HepG2 (cell line): ENCODE measurements around the gene TMEM114. TPM values are rescaled to one million over a fixed set of nuclear protein-coding genes. Genes with fewer than 3 reads are reported as not detected.

Source experiments
- ATAC-seq: fragments of 200-7000 bp; cut with Tn5 transposase; 3 replicates; pipeline ENCODE4 v1.9.1; 2020; ENCODE audit warnings: mild to moderate bottlenecking, moderate library complexity
- BruUV-seq: library from RNA; stranded (reverse); fragments of 400-500 nt; replicated peaks from 2 replicates; lab custom pipeline; 2021; lab: Mats Ljungman, UMichigan
- CTCF ChIA-PET: fragments of 300-600 bp; formaldehyde crosslinking; extraction: SDS; loops from one replicate; lab custom pipeline; 2021; ENCODE audit warnings: low total read pairs, inconsistent platforms, low intra/inter-chr PET ratio; lab: Yijun Ruan, JAX
- POLR2A ChIA-PET: fragments of 350-600 bp; sonication (Branson Sonifier 250); formaldehyde crosslinking; loops from one replicate; lab custom pipeline; 2020; ENCODE audit warnings: antibody characterized with exemption, inconsistent platforms; lab: Yijun Ruan, JAX
- DNase-seq: peaks from one replicate; pipeline ENCODE4 v3.0.0-alpha.2; 2015; ENCODE audit warnings: low spot score
- FAIRE-seq: peaks from 3 replicates; lab custom pipeline; 2011; peaks lifted over from hg19 to GRCh38; lab: Jason Lieb, UNC
- H2AFZ ChIP-seq: one replicate; pipeline ENCODE4 v1.6.1; 2011; ENCODE audit warnings: low read length, inconsistent platforms
- H3K27ac ChIP-seq: fragments of 300-600 bp; 3 replicates; pipeline ENCODE4 v1.8.0; 2011; ENCODE audit warnings: mixed run types, mild to moderate bottlenecking, mixed read lengths, low read length, inconsistent platforms; ENCODE audit not compliant: insufficient read depth; ENCODE audit errors: extremely low read length
- H3K27me3 ChIP-seq, 2 experiments: fragments of 200-600 bp in 1 of 2; 2 replicates in 1 of 2; 3 replicates in 1 of 2; pipeline versions ENCODE4 v1.6.0 to v1.8.0; 2011; ENCODE audit warnings: low read length in 2 of 2, mild to moderate bottlenecking in 2 of 2, moderate library complexity in 2 of 2, inconsistent platforms in 1 of 2; ENCODE audit not compliant: insufficient read depth in 2 of 2, control insufficient read depth in 1 of 2
- H3K36me3 ChIP-seq, 2 experiments: fragments of 200-600 bp in 1 of 2; replicated peaks in 1 of 2; 2 replicates in 1 of 2; 3 replicates in 1 of 2; pipeline versions ENCODE4 v1.5.1 to v1.8.0; 2011; ENCODE audit warnings: low read length in 2 of 2, inconsistent platforms in 1 of 2; ENCODE audit not compliant: insufficient read depth in 2 of 2, control insufficient read depth in 1 of 2
- H3K4me1 ChIP-seq: 2 replicates; pipeline ENCODE4 v1.5.1; 2012; ENCODE audit warnings: low read length, inconsistent platforms; ENCODE audit not compliant: insufficient read depth
- H3K4me2 ChIP-seq: 2 replicates; pipeline ENCODE4 v1.6.0; 2011; ENCODE audit warnings: low read depth, low read length, inconsistent platforms
- H3K4me3 ChIP-seq, 3 experiments: fragments of 200-600 bp in 1 of 3; sonication (generic), shearing (Covaris generic) in 1 of 3; replicated peaks in 1 of 3; 2 replicates each; pipeline ENCODE4 v1.5.1; 2011 to 2016; ENCODE audit warnings: low read length in 3 of 3, inconsistent platforms in 2 of 3, low read depth in 2 of 3, mild to moderate bottlenecking in 2 of 3, control low read depth in 1 of 3, mixed read lengths in 1 of 3; ENCODE audit not compliant: insufficient read depth in 1 of 3
- H3K79me2 ChIP-seq: one replicate; pipeline ENCODE4 v1.6.1; 2011; ENCODE audit warnings: low read length, inconsistent platforms; ENCODE audit not compliant: insufficient read depth
- H3K9ac ChIP-seq: 2 replicates; pipeline ENCODE4 v1.6.0; 2011; ENCODE audit warnings: mild to moderate bottlenecking, low read depth, low read length, inconsistent platforms; ENCODE audit not compliant: insufficient read depth
- H3K9me3 ChIP-seq: 2 replicates; pipeline ENCODE4 v1.5.1; 2012; ENCODE audit warnings: mild to moderate bottlenecking, low read length
- H4K20me1 ChIP-seq: 2 replicates; pipeline ENCODE4 v1.6.0; 2011; ENCODE audit warnings: inconsistent platforms, mild to moderate bottlenecking, low read length, moderate library complexity; ENCODE audit not compliant: insufficient read depth
- ATF2 ChIP-seq: sonication (generic); formaldehyde crosslinking; IDR thresholded peaks from 2 replicates; pipeline ENCODE4 v1.4.0; 2020; ENCODE audit warnings: missing genetic modification reagents
- CEBPZ ChIP-seq: IDR thresholded peaks from 2 replicates; pipeline ENCODE4 v1.6.1; 2012; ENCODE audit warnings: low read length, improper control_type of control experiment
- CHD4 ChIP-seq: fragments of 200-600 bp; sonication (generic); IDR thresholded peaks from 2 replicates; pipeline ENCODE4 v1.7.0; 2017; ENCODE audit warnings: mild to moderate bottlenecking, low read length, borderline replicate concordance
- DMAP1 ChIP-seq: IDR thresholded peaks from 2 replicates; pipeline ENCODE4 v1.6.1; 2016
- GABPB1 ChIP-seq: IDR thresholded peaks from 2 replicates; pipeline ENCODE4 v1.6.1; 2016; ENCODE audit warnings: mild to moderate bottlenecking, missing genetic modification reagents, moderate library complexity, missing compliant biosample characterization
- GATAD2A ChIP-seq: IDR thresholded peaks from 2 replicates; pipeline ENCODE4 v1.6.1; 2016
- HNF4A ChIP-seq: sonication (generic); formaldehyde crosslinking; IDR thresholded peaks from 2 replicates; pipeline ENCODE4 v1.4.0; 2020; ENCODE audit warnings: missing genetic modification reagents
- KAT2B ChIP-seq: fragments of 150-350 bp; IDR thresholded peaks from 2 replicates; pipeline ENCODE4 v1.6.1; 2014; ENCODE audit warnings: low read depth, low read length, borderline replicate concordance
- KDM4B ChIP-seq: sonication (generic); formaldehyde crosslinking; IDR thresholded peaks from 2 replicates; pipeline ENCODE4 v1.4.0; 2020; ENCODE audit warnings: missing genetic modification reagents
- KDM6A ChIP-seq: IDR thresholded peaks from 2 replicates; pipeline ENCODE4 v1.6.1; 2016; ENCODE audit warnings: low read depth
- ONECUT2 ChIP-seq: sonication (generic); formaldehyde crosslinking; IDR thresholded peaks from 2 replicates; pipeline ENCODE4 v1.4.0; 2020; ENCODE audit warnings: missing genetic modification reagents
- SP140L ChIP-seq: sonication (generic); formaldehyde crosslinking; IDR thresholded peaks from 2 replicates; pipeline ENCODE4 v1.4.0; 2020; ENCODE audit warnings: missing genetic modification reagents, borderline replicate concordance
- TEAD3 ChIP-seq: optimal IDR thresholded peaks from 2 replicates; pipeline ENCODE3; 2016; ENCODE audit warnings: borderline replicate concordance
- ZNF44 ChIP-seq: sonication (generic); formaldehyde crosslinking; IDR thresholded peaks from 2 replicates; pipeline ENCODE4 v1.5.1; 2020; ENCODE audit warnings: mild to moderate bottlenecking, missing genetic modification reagents
- ZNF446 ChIP-seq: sonication (generic); formaldehyde crosslinking; IDR thresholded peaks from 2 replicates; pipeline ENCODE4 v1.5.0; 2020; ENCODE audit warnings: mild to moderate bottlenecking, missing genetic modification reagents
- ZNF605 ChIP-seq: sonication (generic); formaldehyde crosslinking; IDR thresholded peaks from 2 replicates; pipeline ENCODE4 v1.8.0; 2022; ENCODE audit warnings: mild to moderate bottlenecking, missing genetic modification reagents
- ZNF709 ChIP-seq: sonication (generic); formaldehyde crosslinking; IDR thresholded peaks from 2 replicates; pipeline ENCODE4 v1.5.0; 2020; ENCODE audit warnings: mild to moderate bottlenecking, missing genetic modification reagents
- ZNF724P ChIP-seq: sonication (generic); formaldehyde crosslinking; IDR thresholded peaks from 2 replicates; pipeline ENCODE4 v1.8.0; 2022; ENCODE audit warnings: missing genetic modification reagents, borderline replicate concordance
- ZNF772 ChIP-seq: sonication (generic); formaldehyde crosslinking; IDR thresholded peaks from 2 replicates; pipeline ENCODE4 v1.5.0; 2020; ENCODE audit warnings: mild to moderate bottlenecking, missing genetic modification reagents
- WGBS: methylation state at CpG from one replicate; pipeline ENCODE4 v1.1.6; 2017; ENCODE audit warnings: low lambda C conversion rate; 5-methylcytosine and 5-hydroxymethylcytosine counted together
- in situ Hi-C: cut with HindIII; loops from 2 replicates; pipeline ENCODE4 v1.10.0; 2017; ENCODE audit warnings: low pct_unique_long_range_greater_than_20kb; ENCODE audit not compliant: extremely low pct_ligation_motif_present
- intact Hi-C: fragments of 100-400 bp; cut with micrococcal nuclease; formaldehyde crosslinking; loops from one replicate; pipeline ENCODE4 v1.10.0; 2022; ENCODE audit not compliant: unreplicated experiment
- polyA plus RNA-seq, 8 experiments: library from polyadenylated mRNA; depleted of rRNA in 3 of 8; stranded (reverse) in 7 of 8; unstranded in 1 of 8; fragments of >200 nt; fragmentation: Illumina TruSeq in 4 of 8; extraction: Trizol in 4 of 8; gene quantifications; 2 replicates each; pipeline versions ENCODE4 v1.2.1 to v1.2.3, GENCODE V29; 2011 to 2016; ENCODE audit warnings: low read depth in 4 of 8, missing spikeins in 1 of 8, mixed read lengths in 1 of 8; ENCODE audit not compliant: insufficient read depth in 1 of 8
- total RNA-seq, 5 experiments: library from RNA; depleted of rRNA; stranded (reverse); fragments of >200 nt; fragmentation: Illumina TruSeq; extraction: Trizol; gene quantifications; 2 replicates each; pipeline ENCODE4 v1.2.3, GENCODE V29; 2016; ENCODE audit warnings: low read depth in 1 of 5
- TF ChIP-seq, protein P1 (sequence below): IDR thresholded peaks from 2 replicates; pipeline ENCODE4 v1.6.1; 2016; ENCODE audit warnings: missing compliant biosample characterization, missing genetic modification reagents, borderline replicate concordance

The TMEM114 gene
- total and polyA plus RNA-seq, 2 of the 13 experiments (the other 11 are each of a cell fraction or from before 2014, with no cell fraction given) = not detected

GRCh38 chr16:8550728-8551387 lies 39.5 kb downstream of the TMEM114 start:
- intact Hi-C loops (no loop called here), in situ Hi-C loops (no loop called here)
- peaks cover 6 to 18% of the 10 kb centered on the region in 2 experiments; a peak in 3 of 5 replicates for H3K27me3 ChIP-seq
- H3K4me2 ChIP-seq = peak overlapping the region; percentile 76
- H3K4me3 ChIP-seq = peak overlapping the region in 2 of 3 experiments; percentile 25 to 39; a peak in 4 of 6 replicates
- no peaks in the 10 kb centered on the region for H3K79me2 ChIP-seq
- peak overlapping the region; percentile 90 for H3K27ac ChIP-seq
- H3K36me3 ChIP-seq = no peaks in the 10 kb centered on the region
- H4K20me1 ChIP-seq = no peaks in the 10 kb centered on the region
- POLR2A ChIA-PET = interaction anchor here (0.8 to 2.3 kb wide), 3 partner anchors 12 to 540 kb away, joined by 3 to 5 read pairs (median 5); partner anchors contain the start of gene HAPSTR1
- peaks cover 92% of the 10 kb centered on the region for H3K4me1 ChIP-seq
- 4% methylated on average over 9 of the region's 9 CpGs for WGBS
- H2AFZ ChIP-seq = no peak overlapping the region
- DNase-seq = peak; percentile 70
- H3K9ac ChIP-seq = peak overlapping the region; percentile 38; the same call in 1 of the 2 replicates
- peak; percentile 63 for FAIRE-seq
- no peaks in the 10 kb centered on the region for H3K9me3 ChIP-seq
- ATAC-seq = peak; percentile 77
- no TSS peak for BruUV-seq
- CTCF ChIA-PET = no interaction called here
- TF ChIP-seq KDM4B (no peak), ATF2 (CRISPR knock-in tag) (peak; percentile 9), ZNF772 (CRISPR knock-in tag) (peak; percentile 46; the same call in 1 of the 2 replicates), HNF4A (CRISPR knock-in tag) (peak; percentile 92), ONECUT2 (CRISPR knock-in tag) (no peak), CHD4 (0 out of 2 replicates have a peak, but pooled peaks have one; percentile 84), ZNF44 (CRISPR knock-in tag) (peak; percentile 25; the same call in 1 of the 2 replicates), GABPB1 (CRISPR knock-in tag) (0 out of 2 replicates have a peak, but pooled peaks have one; percentile 3), ZNF605 (CRISPR knock-in tag) (peak; percentile 39), CEBPZ (no peak), KDM6A (peak; percentile 89), KAT2B (no peak), ZNF709 (CRISPR knock-in tag) (0 out of 2 replicates have a peak, but pooled peaks have one; percentile 62), GATAD2A (CRISPR knock-in tag) (peak; percentile 68; the same call in 1 of the 2 replicates), ZNF724P (CRISPR knock-in tag) (0 out of 2 replicates have a peak, but pooled peaks have one; percentile 46), ZNF446 (CRISPR knock-in tag) (0 out of 2 replicates have a peak, but pooled peaks have one; percentile 41), SP140L (CRISPR knock-in tag) (0 out of 2 replicates have a peak, but pooled peaks have one; percentile 22), DMAP1 (peak; percentile 51; the same call in 1 of the 2 replicates), TEAD3 (peak; percentile 92)
- TF ChIP-seq, protein P1, sequence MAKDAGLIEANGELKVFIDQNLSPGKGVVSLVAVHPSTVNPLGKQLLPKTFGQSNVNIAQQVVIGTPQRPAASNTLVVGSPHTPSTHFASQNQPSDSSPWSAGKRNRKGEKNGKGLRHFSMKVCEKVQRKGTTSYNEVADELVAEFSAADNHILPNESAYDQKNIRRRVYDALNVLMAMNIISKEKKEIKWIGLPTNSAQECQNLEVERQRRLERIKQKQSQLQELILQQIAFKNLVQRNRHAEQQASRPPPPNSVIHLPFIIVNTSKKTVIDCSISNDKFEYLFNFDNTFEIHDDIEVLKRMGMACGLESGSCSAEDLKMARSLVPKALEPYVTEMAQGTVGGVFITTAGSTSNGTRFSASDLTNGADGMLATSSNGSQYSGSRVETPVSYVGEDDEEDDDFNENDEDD (CRISPR knock-in tag) = peak; percentile 60; the same call in 1 of the 2 replicates
